Activated CD8-positive, alpha-beta memory T cell treated with anti-CD3 and anti-CD28 coated beads, Interleukin-2, amount 10 ng/mL, durations not matched to agents 7 days and 5 days (primary cell): ENCODE data around the gene ALPI. TPM values are rescaled to one million over a fixed set of nuclear protein-coding genes. Genes with fewer than 3 reads are reported as not detected.

Source experiments
- ATAC-seq: fragments of 150-1000 bp; cut with Tn5 transposase; one replicate; pipeline ENCODE4 v1.10.0; 2021; ENCODE audit warnings: moderate library complexity
- CTCF ChIA-PET: fragments of 350-600 bp; sonication (Branson Sonifier 250); formaldehyde crosslinking; loops from one replicate; lab custom pipeline; 2021; ENCODE audit warnings: antibody characterized with exemption; lab: Charles Lee
- DNase-seq: peaks from one replicate; pipeline ENCODE4 v3.0.0-alpha.2; 2020
- H3K27ac Mint-ChIP-seq: one replicate; pipeline ENCODE4 v1.8.0; 2021; ENCODE audit warnings: mild to moderate bottlenecking, mixed read lengths
- H3K27me3 Mint-ChIP-seq: one replicate; pipeline ENCODE4 v1.8.0; 2021; ENCODE audit warnings: mixed read lengths
- H3K36me3 Mint-ChIP-seq: one replicate; pipeline ENCODE4 v1.8.0; 2021; ENCODE audit warnings: mild to moderate bottlenecking, mixed read lengths
- H3K4me1 Mint-ChIP-seq: one replicate; pipeline ENCODE4 v1.8.0; 2021; ENCODE audit warnings: mixed read lengths
- H3K4me3 Mint-ChIP-seq: one replicate; pipeline ENCODE4 v1.8.0; 2021; ENCODE audit warnings: mild to moderate bottlenecking, moderate library complexity, mixed read lengths
- H3K9me3 Mint-ChIP-seq: one replicate; pipeline ENCODE4 v1.8.0; 2022; ENCODE audit warnings: low read depth, mixed read lengths
- total RNA-seq, 2 experiments: library from RNA; stranded (reverse); gene quantifications; one replicate each; pipeline ENCODE4 v1.2.3, GENCODE V29; 2021

ALPI gene
- total RNA-seq, 2 experiments from 2014 or later, result not detected

GRCh38 chr2:232492236-232492848 lies 36.4 kb downstream of the ALPI start:
- no peak overlapping the region for H3K27ac Mint-ChIP-seq
- H3K4me3 Mint-ChIP-seq, result no peak overlapping the region
- DNase-seq (no peak), ATAC-seq (no peak)
- H3K4me1 Mint-ChIP-seq, result no peaks in the 10 kb centered on the region
- CTCF ChIA-PET, result no interaction called here
- H3K36me3 Mint-ChIP-seq, result no peaks in the 10 kb centered on the region
- no peaks in the 10 kb centered on the region for H3K9me3 Mint-ChIP-seq
- peaks cover 24% of the 10 kb centered on the region for H3K27me3 Mint-ChIP-seq

- Mint-ChIP-seq H3K4me3 (no peak overlapping the region), H3K9me3 (no peaks in the 10 kb centered on the region), H3K27ac (no peak overlapping the region), H3K4me1 (no peaks in the 10 kb centered on the region), H3K36me3 (no peaks in the 10 kb centered on the region), H3K27me3 (peaks cover 20% of the 10 kb centered on the region)
- ATAC-seq (no peak), DNase-seq (no peak)
- CTCF ChIA-PET, result no interaction called here
Measured at GRCh38 chr2:232492963-232493700, 37.2 kb downstream of the ALPI start.

GRCh38 chr2:232493701-232494474 lies 37.9 kb downstream of the ALPI start:
- CTCF ChIA-PET, result no interaction called here
- no peak overlapping the region for H3K4me3 Mint-ChIP-seq
- H3K36me3 Mint-ChIP-seq, result no peaks in the 10 kb centered on the region
- H3K9me3 Mint-ChIP-seq, result no peaks in the 10 kb centered on the region
- DNase-seq, result no peak
- H3K27ac Mint-ChIP-seq, result no peak overlapping the region
- no peaks in the 10 kb centered on the region for H3K4me1 Mint-ChIP-seq
- ATAC-seq, result no peak
- peaks cover 13% of the 10 kb centered on the region for H3K27me3 Mint-ChIP-seq

- DNase-seq (no peak), ATAC-seq (no peak)
- CTCF ChIA-PET, result no interaction called here
- Mint-ChIP-seq H3K9me3 (no peaks in the 10 kb centered on the region), H3K4me1 (no peaks in the 10 kb centered on the region), H3K36me3 (no peaks in the 10 kb centered on the region), H3K27ac (no peak overlapping the region), H3K27me3 (peaks cover 7% of the 10 kb centered on the region), H3K4me3 (no peak overlapping the region)
Measured at GRCh38 chr2:232494542-232494941, 38.6 kb downstream of the ALPI start.

- Mint-ChIP-seq H3K4me1 (no peaks in the 10 kb centered on the region), H3K4me3 (no peak overlapping the region), H3K9me3 (no peaks in the 10 kb centered on the region), H3K36me3 (no peaks in the 10 kb centered on the region), H3K27me3 (peaks cover 6% of the 10 kb centered on the region), H3K27ac (no peak overlapping the region)
- CTCF ChIA-PET, result no interaction called here
- DNase-seq, result no peak
- ATAC-seq, result no peak
Measured at GRCh38 chr2:232495292-232495691, 39.3 kb downstream of the ALPI start.

- CTCF ChIA-PET, result no interaction called here
- DNase-seq, result no peak
- no peaks in the 10 kb centered on the region for H3K9me3 Mint-ChIP-seq
- H3K4me1 Mint-ChIP-seq, result no peaks in the 10 kb centered on the region
- no peak overlapping the region for H3K27ac Mint-ChIP-seq
- no peak overlapping the region for H3K4me3 Mint-ChIP-seq
- peaks cover 18% of the 10 kb centered on the region for H3K27me3 Mint-ChIP-seq
- no peak for ATAC-seq
- no peaks in the 10 kb centered on the region for H3K36me3 Mint-ChIP-seq
Measured at GRCh38 chr2:232496501-232497270, 40.7 kb downstream of the ALPI start.

- H3K36me3 Mint-ChIP-seq, result no peaks in the 10 kb centered on the region
- no peaks in the 10 kb centered on the region for H3K9me3 Mint-ChIP-seq
- H3K27ac Mint-ChIP-seq, result no peak overlapping the region
- CTCF ChIA-PET, result no interaction called here
- no peaks in the 10 kb centered on the region for H3K4me1 Mint-ChIP-seq
- ATAC-seq (no peak), DNase-seq (no peak)
- no peak overlapping the region for H3K4me3 Mint-ChIP-seq
- peaks cover 20% of the 10 kb centered on the region for H3K27me3 Mint-ChIP-seq
Measured at GRCh38 chr2:232497348-232497747, 41.4 kb downstream of the ALPI start.

- Mint-ChIP-seq H3K4me3 (no peak overlapping the region), H3K36me3 (no peaks in the 10 kb centered on the region), H3K27me3 (peaks cover 23% of the 10 kb centered on the region), H3K9me3 (no peaks in the 10 kb centered on the region), H3K4me1 (peaks cover 2% of the 10 kb centered on the region), H3K27ac (no peak overlapping the region)
- CTCF ChIA-PET, result no interaction called here
- DNase-seq (no peak), ATAC-seq (no peak)
Measured at GRCh38 chr2:232498452-232498851, 42.5 kb downstream of the ALPI start.

GRCh38 chr2:232501331-232501771 lies 45.4 kb downstream of the ALPI start:
- Mint-ChIP-seq H3K27me3 (peaks cover 47% of the 10 kb centered on the region), H3K4me1 (peaks cover 2% of the 10 kb centered on the region), H3K36me3 (no peaks in the 10 kb centered on the region), H3K27ac (no peak overlapping the region), H3K4me3 (no peak overlapping the region), H3K9me3 (no peaks in the 10 kb centered on the region)
- DNase-seq (no peak), ATAC-seq (no peak)
- CTCF ChIA-PET, result no interaction called here

- Mint-ChIP-seq H3K27ac (no peak overlapping the region), H3K4me1 (peaks cover 2% of the 10 kb centered on the region), H3K4me3 (no peak overlapping the region), H3K36me3 (no peaks in the 10 kb centered on the region), H3K27me3 (peaks cover 47% of the 10 kb centered on the region), H3K9me3 (no peaks in the 10 kb centered on the region)
- ATAC-seq, result no peak
- CTCF ChIA-PET, result interaction anchor here (0.6 kb wide), 1 partner anchor 1030 kb away, joined by 3 read pairs; no protein-coding TSS in a partner anchor
- no peak for DNase-seq
Measured at GRCh38 chr2:232501794-232502390, 45.9 kb downstream of the ALPI start.

GRCh38 chr2:232502511-232502910 lies 46.6 kb downstream of the ALPI start:
- no peak for DNase-seq
- H3K4me3 Mint-ChIP-seq, result peak overlapping the region; percentile 42
- CTCF ChIA-PET, result no interaction called here
- H3K4me1 Mint-ChIP-seq, result peaks cover 2% of the 10 kb centered on the region
- H3K36me3 Mint-ChIP-seq, result no peaks in the 10 kb centered on the region
- H3K27ac Mint-ChIP-seq, result no peak overlapping the region
- ATAC-seq, result no peak
- no peaks in the 10 kb centered on the region for H3K9me3 Mint-ChIP-seq
- peaks cover 47% of the 10 kb centered on the region for H3K27me3 Mint-ChIP-seq

GRCh38 chr2:232502911-232503808 lies 47.2 kb downstream of the ALPI start:
- CTCF ChIA-PET, result no interaction called here
- peak; percentile 28 for ATAC-seq
- Mint-ChIP-seq H3K27me3 (peaks cover 47% of the 10 kb centered on the region), H3K4me1 (peaks cover 2% of the 10 kb centered on the region), H3K9me3 (no peaks in the 10 kb centered on the region), H3K36me3 (no peaks in the 10 kb centered on the region), H3K4me3 (no peak overlapping the region), H3K27ac (no peak overlapping the region)
- no peak for DNase-seq
